Measurements from ENCODE around the gene GFOD1. TPM values are rescaled to one million over a fixed set of nuclear protein-coding genes. Genes with fewer than 3 reads are reported as not detected.

The GFOD1 gene
- total RNA-seq, 4 donors from 2014 or later, result 4.7 to 26.6 (median 10.1) TPM

GRCh38 chr6:13407709-13408695, 79.4 kb downstream of the GFOD1 start:
- no peak overlapping the region for H3K27ac ChIP-seq
- TF ChIP-seq CTCF (IDR thresholded peaks at IDR 0.05) (no peak), POLR2A (IDR thresholded peaks at IDR 0.05) (no peak)
- intact Hi-C loops (cut with DNase I; ENCODE audit: low total_unique reads), result no loop called here
- H3K36me3 ChIP-seq, result no peaks in the 10 kb centered on the region
- DNase-seq, result no peak
- no peaks in the 10 kb centered on the region for H3K9me3 ChIP-seq
- H3K4me1 ChIP-seq, result no peaks in the 10 kb centered on the region
- H3K27me3 ChIP-seq, result no peaks in the 10 kb centered on the region
- H3K4me3 ChIP-seq, result no peak overlapping the region

DNA sequence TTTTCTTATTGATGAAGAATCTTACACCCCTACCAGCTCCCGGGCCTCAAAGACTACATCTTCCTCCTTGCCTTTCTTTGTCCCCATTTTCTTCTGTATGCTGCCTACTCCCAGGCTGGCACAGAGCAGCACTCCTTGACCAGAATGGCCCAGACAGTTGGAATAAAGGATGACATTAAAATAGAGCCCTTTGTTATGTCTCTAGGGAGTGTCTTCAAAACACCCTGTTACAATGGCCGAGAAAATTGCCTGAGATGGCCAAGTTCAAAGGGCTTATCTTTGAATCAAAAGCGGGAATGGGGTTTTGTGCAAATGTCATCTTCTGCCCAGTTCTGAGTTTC, 80.1 kb downstream of the GFOD1 start:
- DNase-seq, result no peak
- H3K27me3 ChIP-seq, result no peaks in the 10 kb centered on the region
- intact Hi-C loops (cut with DNase I; ENCODE audit: low total_unique reads), result no loop called here
- no peak for TF ChIP-seq CTCF (IDR thresholded peaks at IDR 0.05)
- no peak for TF ChIP-seq POLR2A (IDR thresholded peaks at IDR 0.05)
- no peaks in the 10 kb centered on the region for H3K36me3 ChIP-seq
- H3K4me1 ChIP-seq, result no peaks in the 10 kb centered on the region
- no peak overlapping the region for H3K27ac ChIP-seq
- H3K4me3 ChIP-seq, result no peak overlapping the region
- H3K9me3 ChIP-seq, result no peaks in the 10 kb centered on the region

- no peaks in the 10 kb centered on the region for H3K36me3 ChIP-seq
- H3K4me3 ChIP-seq, result no peak overlapping the region
- no peaks in the 10 kb centered on the region for H3K9me3 ChIP-seq
- TF ChIP-seq POLR2A (IDR thresholded peaks at IDR 0.05), result no peak
- no peak for TF ChIP-seq CTCF (IDR thresholded peaks at IDR 0.05)
- no peak for DNase-seq
- H3K27me3 ChIP-seq, result no peaks in the 10 kb centered on the region
- intact Hi-C loops (cut with DNase I; ENCODE audit: low total_unique reads), result no loop called here
- no peaks in the 10 kb centered on the region for H3K4me1 ChIP-seq
- H3K27ac ChIP-seq, result no peak overlapping the region
These were observed 80.6 kb downstream of the GFOD1 start for GRCh38 chr6:13406781-13407180.

DNA sequence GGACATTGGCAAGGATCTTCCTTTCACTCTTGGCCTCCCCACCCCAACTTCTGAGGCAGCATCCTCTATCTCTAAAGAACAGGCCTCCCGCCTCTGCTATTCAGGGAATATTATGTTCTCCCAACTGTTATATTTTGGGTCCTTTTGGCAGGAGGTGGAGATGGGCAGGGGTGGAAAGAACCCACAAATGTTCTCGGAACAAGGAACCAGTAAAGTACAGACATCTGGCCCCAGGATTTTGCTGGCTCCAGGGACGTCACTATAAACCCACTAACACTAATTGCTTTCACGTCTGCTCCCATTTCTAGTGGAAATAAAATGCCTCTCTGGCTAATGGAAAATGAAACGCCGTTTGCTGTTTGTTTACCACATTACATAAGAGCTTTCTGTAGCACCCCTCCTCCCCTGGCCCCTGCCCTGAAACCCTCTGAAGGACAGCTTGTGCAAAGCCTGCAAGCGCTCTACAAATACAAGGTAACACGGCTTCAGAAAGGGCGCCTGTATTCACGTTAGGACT, 81.4 kb downstream of the GFOD1 start:
- intact Hi-C loops (cut with DNase I; ENCODE audit: low total_unique reads), result no loop called here
- no peaks in the 10 kb centered on the region for H3K27me3 ChIP-seq
- H3K36me3 ChIP-seq, result no peaks in the 10 kb centered on the region
- H3K9me3 ChIP-seq, result no peaks in the 10 kb centered on the region
- H3K27ac ChIP-seq, result no peak overlapping the region
- H3K4me3 ChIP-seq, result no peak overlapping the region
- no peak for DNase-seq
- no peaks in the 10 kb centered on the region for H3K4me1 ChIP-seq
- no peak for TF ChIP-seq CTCF (IDR thresholded peaks at IDR 0.05)
- TF ChIP-seq POLR2A (IDR thresholded peaks at IDR 0.05), result no peak

- Histone ChIP-seq H3K36me3 (no peaks in the 10 kb centered on the region), H3K27me3 (no peaks in the 10 kb centered on the region), H3K27ac (no peak overlapping the region), H3K9me3 (no peaks in the 10 kb centered on the region), H3K4me3 (no peak overlapping the region), H3K4me1 (no peaks in the 10 kb centered on the region)
- TF ChIP-seq CTCF (IDR thresholded peaks at IDR 0.05), result no peak
- no peak for TF ChIP-seq POLR2A (IDR thresholded peaks at IDR 0.05)
- DNase-seq, result no peak
- intact Hi-C loops (cut with DNase I; ENCODE audit: low total_unique reads), result no loop called here
These were observed 82.5 kb downstream of the GFOD1 start for GRCh38 chr6:13404892-13405254.
